HG03280 (cell line): Measurements from ENCODE around the gene EVPLL.
"Not testable (repeated sequence)": the region's sequence is repeated elsewhere in the genome, so short reads cannot be mapped to it uniquely, and the experiment has no call there.

ENCODE experiments used
- ATAC-seq: cut with Tn5 transposase; IDR thresholded peaks from one replicate; pipeline ENCODE4 v1.9.1; 2021; ENCODE audit warnings: mild to moderate bottlenecking, moderate library complexity; ENCODE audit not compliant: unreplicated experiment

Gene EVPLL

DNA sequence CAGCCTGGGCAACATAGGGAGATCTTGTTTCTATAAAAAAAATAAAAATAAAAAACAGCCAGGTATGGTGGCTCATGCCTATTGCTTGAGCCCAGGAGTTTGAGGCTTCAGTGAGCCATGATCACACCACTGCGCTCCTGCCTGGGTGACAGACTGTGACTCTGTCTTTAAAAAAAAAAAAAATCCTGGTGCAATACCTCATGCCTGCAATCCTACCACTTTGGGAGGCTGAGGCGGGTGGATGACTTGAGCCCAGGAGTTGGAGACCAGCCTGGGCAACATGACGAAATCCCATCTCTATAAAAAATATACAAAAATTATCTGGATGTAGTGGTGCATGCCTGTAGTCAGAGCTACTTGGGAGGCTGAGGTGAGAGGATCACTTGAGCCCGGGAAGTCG is 1.0 kb downstream of the EVPLL start:
- not testable (repeated sequence) for ATAC-seq

DNA sequence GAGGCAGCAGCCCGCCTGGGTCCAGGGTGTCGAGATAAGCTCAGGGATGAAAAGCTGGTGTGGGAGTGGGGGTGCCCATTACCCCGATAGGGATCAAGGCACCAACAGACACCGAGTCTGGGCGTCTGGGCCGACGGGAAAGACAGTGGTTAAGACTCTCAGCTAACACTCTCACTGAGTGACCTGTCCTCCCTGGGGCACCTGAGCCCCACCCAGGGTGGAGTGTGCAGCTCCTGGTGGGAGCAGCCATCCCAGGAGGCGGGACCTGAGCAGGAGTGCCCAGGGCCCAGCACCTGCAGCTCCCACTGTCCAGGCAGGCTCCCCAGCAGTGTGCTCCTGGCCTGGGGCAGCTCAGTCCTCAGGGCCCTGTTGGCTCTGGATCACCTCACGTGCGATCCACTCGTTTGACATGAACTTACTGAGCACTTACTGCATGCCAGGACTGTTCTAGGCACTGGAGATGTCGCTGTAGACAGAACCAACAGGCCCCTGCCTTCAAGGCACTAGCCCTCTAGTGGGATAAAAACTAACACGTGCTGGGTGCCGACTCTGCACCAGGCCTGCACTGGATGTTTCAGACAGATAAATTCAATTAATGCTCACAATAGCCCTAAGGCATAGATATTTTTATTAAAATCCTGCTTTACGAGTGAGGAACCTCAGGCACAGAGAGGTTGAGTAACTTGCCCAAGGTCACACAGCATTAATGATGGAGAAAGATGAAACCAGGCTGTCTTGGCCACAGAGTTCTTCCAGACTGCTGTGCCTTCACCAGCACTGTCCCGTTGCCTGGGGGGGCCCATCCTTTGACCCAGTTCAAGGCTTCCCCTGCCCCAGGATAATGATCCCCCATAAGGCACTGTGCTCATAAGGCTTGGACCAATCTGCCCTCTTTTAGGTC is 1.9 kb downstream of the EVPLL start:
- no peak for ATAC-seq

DNA sequence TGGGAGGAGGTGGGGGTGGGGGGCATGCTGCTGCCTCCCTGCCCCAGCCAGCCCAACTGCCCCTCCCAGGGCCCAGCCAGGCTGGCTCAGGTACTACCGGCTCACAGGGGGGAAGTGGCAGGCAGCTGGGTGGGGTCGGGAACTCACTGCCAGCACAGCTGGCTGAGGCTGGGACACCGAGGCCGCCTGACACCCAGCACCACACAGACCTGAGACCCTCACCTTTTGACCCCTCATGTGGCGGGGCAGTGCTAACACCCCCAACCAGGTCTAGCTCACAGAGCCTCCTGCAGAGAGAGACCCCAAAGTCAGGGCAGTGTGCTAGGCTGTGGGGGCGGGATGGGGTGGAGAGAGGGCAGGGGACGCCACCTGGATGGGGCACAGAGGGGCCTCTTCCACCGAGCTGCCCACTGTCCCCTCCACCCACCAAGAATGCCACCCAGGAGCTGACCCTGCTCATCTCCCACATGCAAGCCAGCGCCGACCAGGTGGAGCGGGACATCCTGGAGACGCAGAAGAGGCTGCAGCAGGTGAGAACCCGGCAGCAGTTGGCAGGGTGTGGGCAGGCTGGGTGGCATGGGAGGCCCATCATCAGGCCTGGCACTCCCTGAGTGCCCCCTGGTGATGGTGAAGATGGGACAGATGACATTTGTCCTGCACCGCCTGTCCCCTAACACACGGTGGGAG is 3.0 kb downstream of the EVPLL start:
- ATAC-seq: no peak

- no peak for ATAC-seq
Observed at GRCh38 chr17:18381158-18381952, 3.8 kb downstream of the EVPLL start.

GRCh38 chr17:18381953-18382245 is 4.3 kb downstream of the EVPLL start:
- ATAC-seq: no peak

DNA sequence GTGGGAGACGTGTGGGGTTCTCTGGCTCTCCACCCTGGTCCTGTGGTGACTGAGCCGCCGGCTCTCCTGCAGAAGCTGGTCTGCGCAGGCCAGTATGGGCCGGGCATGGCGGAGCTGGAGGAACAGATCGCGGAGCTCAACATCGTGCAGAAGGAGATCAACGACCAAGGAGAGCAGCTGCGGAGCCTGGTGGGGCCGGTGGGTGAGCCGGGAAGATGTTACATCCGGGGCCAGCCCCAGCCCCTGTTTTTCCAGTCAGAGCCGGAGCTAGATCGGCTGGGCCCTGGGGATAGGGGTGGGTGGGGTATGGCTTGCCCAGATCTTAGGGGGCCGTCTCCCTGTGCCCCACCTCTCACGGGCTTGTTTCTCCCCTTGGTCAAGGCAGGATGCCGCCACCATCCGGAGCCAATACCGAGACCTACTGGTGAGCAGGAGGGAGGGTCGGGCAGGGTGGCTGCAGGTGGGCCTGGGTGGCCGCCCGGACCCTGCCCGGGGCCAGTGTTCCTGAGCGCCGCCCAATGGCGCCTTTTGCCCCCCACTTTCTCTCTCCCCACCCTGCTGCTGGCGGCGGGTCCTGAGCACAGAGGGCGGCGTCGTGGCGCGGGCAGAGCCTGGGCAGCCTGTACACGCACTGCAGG is 5.0 kb downstream of the EVPLL start:
- no peak for ATAC-seq

DNA sequence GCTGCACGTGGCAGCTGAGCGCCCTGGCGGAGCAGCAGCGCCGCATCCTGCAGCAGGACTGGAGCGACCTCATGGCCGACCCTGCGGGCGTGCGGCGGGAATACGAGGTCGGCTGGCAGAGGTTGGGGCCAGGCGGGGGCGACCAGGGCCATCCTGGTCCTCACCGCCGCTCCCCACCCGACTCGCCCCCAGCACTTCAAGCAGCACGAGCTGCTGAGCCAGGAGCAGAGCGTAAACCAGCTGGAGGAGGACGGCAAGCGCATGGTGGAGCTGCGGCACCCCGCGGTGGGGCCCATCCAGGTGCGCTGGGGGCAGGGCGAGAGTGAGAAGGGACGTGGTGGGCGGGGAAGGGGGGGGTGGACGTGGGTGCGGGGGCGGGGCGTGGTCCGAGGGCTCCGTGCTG is 5.5 kb downstream of the EVPLL start:
- not testable (repeated sequence) for ATAC-seq

DNA sequence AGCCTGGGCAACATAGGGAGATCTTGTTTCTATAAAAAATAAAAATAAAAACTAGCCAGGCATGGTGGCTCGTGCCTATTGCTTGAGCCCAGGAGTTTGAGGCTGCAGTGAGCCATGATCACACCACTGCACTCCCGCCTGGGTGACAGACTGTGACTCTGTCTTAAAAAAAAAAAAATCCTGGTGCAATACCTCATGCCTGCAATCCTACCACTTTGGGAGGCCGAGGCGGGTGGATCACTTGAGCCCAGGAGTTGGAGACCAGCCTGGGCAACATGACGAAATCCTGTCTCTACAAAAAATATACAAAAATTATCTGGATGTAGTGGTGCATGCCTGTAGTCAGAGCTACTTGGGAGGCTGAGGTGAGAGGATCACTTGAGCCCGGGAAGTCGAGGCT is 6.7 kb downstream of the EVPLL start:
- ATAC-seq: not testable (repeated sequence)

- not testable (repeated sequence) for ATAC-seq
Observed at GRCh38 chr17:18387583-18387982, 10.0 kb downstream of the EVPLL start.

DNA sequence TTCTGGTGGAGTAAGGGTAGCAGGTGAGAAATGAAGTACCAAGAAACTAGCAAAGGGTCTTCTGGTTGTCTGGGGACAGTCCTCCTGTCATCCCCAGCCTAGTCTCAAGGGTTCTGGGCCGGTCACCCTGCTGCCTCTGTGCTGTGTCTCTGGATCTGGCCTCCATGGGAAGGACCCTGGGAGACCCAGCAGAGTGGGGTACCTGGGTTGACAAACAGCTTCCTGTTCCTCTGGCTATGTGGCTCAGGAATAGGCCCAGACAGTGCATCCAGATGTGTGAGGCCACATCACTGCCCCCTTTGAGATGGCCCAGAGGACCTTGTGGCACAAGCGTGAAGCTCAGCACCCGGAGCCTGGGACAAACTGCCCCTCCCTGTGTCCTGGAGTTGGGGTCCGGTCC is 10.7 kb downstream of the EVPLL start:
- ATAC-seq: not testable (repeated sequence)

- ATAC-seq: not testable (repeated sequence)
Observed at GRCh38 chr17:18388728-18389127, 11.2 kb downstream of the EVPLL start.

DNA sequence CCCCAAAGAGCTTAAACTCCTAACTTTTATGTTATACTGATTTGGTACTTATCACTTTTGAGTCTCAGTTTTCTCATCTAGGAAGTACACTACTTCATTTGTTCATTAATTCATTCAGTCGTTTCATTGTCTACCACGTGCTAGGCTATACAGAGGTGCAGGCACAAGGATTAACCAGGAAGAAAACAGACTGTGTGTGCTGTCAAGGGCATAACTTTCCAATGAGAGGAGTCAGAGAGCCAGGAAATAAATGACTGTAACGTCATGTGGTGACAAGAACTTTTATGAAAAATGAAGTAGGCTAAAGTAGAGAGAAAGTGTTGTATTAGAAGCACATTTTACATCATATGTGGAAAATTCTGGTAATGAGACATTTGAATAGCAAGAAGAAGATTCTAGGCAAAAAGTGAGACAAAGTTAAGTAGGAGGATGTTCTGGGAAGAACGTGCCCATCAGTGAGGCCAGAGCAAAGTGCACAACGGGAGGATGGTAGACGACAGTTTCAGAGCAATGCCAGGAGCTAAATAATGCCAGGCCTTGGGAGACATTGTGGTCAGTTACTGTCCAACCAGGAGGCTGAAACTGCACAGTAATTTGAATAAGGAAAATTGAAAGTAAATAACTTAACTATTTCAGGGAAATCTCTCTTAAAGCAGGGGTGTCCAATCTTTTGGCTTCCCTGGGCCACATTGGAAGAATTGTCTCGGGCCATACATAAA is 24.5 kb downstream of the EVPLL start:
- ATAC-seq: not testable (repeated sequence)

DNA sequence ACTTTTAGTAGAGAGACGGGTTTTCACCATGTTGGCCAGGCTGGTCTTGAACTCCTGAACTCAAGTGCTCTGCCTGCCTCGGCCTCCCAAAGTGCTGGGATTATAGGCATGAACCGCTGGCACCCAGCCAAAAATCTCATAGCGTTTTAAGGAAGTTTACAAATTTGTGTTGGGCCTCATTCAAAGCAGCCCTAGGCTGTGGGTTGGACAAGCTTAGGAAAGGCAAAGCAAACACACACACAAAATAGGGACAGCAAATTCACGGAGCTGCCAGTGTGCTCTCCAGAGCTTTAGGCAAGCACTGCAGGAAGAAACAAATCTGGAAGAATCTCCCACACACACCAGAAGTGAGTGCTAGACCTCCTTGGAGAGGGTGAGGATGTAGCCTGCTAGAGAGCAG is 25.6 kb downstream of the EVPLL start:
- ATAC-seq: not testable (repeated sequence)

DNA sequence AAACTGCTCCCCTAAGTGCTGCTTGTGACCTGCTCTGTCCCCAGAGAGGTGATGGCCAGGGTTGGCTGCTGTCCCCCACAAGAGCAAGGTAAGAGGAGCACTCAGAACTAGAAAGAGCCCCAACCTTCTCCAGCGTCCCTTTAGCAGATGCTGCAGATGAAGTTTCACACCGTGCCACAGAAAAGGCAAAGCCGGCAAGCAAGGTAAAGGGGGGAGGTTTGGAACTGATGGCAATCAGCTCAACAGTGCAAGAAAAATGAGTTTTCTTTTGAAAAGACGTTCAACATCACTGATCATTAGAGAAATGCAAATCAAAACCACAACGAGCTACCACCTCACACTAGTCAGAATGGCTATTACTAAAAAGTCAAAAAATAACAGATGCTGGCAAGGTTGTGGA is 26.0 kb downstream of the EVPLL start:
- ATAC-seq: peak; percentile 66

- not testable (repeated sequence) for ATAC-seq
Observed at GRCh38 chr17:18408906-18409305, 31.3 kb downstream of the EVPLL start.

GRCh38 chr17:18409321-18409720 is 31.7 kb downstream of the EVPLL start:
- not testable (repeated sequence) for ATAC-seq

GRCh38 chr17:18410736-18411135 is 33.2 kb downstream of the EVPLL start:
- not testable (repeated sequence) for ATAC-seq

DNA sequence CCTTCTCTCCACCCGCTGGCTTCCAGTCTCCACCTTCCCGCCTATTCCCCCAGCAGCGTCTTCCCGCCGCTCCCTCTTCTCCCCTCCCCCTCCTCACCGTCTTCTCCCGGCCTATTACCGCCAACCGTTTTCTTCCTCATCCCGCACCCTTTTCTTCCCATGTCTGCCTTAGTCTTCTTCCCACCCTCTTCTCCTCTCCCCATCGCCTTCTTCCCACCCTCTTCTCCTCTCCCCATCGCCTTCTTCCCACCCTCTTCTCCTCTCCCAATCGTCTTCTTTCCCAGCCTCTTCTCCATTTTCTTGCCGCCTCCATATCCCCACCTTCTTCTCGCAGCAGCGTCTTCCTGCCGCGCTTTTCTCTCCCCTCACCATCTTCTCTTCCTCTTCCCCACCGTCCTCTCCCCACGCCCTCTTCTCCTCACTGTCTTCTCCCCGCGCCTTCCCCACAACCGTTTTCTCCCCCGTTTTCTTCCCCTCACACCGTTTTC is 33.8 kb downstream of the EVPLL start:
- ATAC-seq: not testable (repeated sequence)

GRCh38 chr17:18412001-18412538 is 34.5 kb downstream of the EVPLL start:
- peak; percentile 80 for ATAC-seq

- not testable (repeated sequence) for ATAC-seq
Observed at GRCh38 chr17:18421521-18421920, 43.9 kb downstream of the EVPLL start.
